Measurements from ENCODE around the gene TMOD2.

DNA sequence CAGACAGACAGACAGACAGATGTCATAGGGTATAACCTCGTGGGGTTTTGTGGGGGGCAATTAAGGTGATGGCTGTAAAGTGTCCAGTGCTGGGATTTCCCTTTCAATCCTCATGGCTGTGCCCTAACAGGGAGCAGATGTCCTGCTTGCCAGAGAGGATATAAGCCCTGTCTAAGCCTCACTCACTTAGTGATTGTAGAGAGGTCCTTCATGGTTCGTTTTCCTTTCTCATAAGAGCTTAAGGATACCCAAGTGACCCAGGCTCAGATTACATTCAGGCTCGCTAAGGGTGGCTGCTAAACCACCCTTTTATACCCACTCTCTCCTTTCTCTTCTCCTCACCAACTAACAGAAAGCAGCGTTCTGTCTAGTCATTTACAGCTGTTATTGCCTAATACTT, 33.2 kb upstream of the TMOD2 start:
- no peak for TF ChIP-seq ZNF274 (IDR thresholded peaks at IDR 0.05; ENCODE audit: low read depth, low read length)
- no peak for TF ChIP-seq YY1 (IDR thresholded peaks at IDR 0.05; ENCODE audit: insufficient read depth, insufficient read length)
